ENCODE data around the gene MAT1A. TPM values are rescaled to one million over a fixed set of nuclear protein-coding genes. Genes with fewer than 3 reads are reported as not detected.

Gene MAT1A
- total RNA-seq, 1 experiment from 2014 or later, result 1.5 TPM

DNA sequence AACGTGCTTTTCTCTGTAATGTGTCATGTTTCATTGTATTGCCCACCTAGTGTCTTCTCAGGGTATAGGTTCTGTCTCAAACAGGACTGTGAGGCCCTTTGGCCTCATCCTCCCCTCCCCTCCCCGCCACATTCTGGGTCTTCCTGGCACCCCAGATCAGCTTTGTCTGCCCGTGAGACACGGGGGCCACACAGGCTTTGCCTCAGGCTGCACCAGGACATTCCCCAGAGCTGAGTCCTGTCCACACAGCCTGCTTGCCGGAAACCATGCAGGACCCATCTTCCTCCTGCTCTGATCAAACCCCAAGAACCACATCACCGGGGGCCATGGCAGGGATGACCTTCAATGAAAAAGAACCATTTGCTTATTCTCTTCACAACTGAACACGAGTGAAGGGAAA lies 18.6 kb downstream of the MAT1A start:
- H3K4me1 ChIP-seq (ENCODE audit: control insufficient read depth, insufficient read depth, low read length), result no peaks in the 10 kb centered on the region
- intact Hi-C loops (cut with micrococcal nuclease; ENCODE audit: unreplicated experiment) (loop anchor here (10.0 kb wide), 1 partner anchor 254 kb away; no protein-coding TSS in a partner anchor), in situ Hi-C loops (cut with HindIII; ENCODE audit: low pct_unique_long_range_greater_than_20kb, low sequenced_read_pairs) (no loop called here)
- no TSS peak for BruUV-seq (replicated peaks)
- no peak for DNase-seq (ENCODE audit: low read depth, low spot score)
- no peaks in the 10 kb centered on the region for H3K9me3 ChIP-seq (ENCODE audit: control insufficient read depth, insufficient read depth, low read depth, low read length)
- no peaks in the 10 kb centered on the region; the same call in 1 of the 2 replicates for H3K27me3 ChIP-seq (ENCODE audit: control insufficient read depth, insufficient read depth, low read length)
- no peak overlapping the region for H3K4me3 ChIP-seq (ENCODE audit: low read depth in 2 of 2, low read length in 2 of 2)
- ChIA-PET CTCF (no interaction called here), POLR2A (no interaction called here)
- TF ChIP-seq, protein P1, sequence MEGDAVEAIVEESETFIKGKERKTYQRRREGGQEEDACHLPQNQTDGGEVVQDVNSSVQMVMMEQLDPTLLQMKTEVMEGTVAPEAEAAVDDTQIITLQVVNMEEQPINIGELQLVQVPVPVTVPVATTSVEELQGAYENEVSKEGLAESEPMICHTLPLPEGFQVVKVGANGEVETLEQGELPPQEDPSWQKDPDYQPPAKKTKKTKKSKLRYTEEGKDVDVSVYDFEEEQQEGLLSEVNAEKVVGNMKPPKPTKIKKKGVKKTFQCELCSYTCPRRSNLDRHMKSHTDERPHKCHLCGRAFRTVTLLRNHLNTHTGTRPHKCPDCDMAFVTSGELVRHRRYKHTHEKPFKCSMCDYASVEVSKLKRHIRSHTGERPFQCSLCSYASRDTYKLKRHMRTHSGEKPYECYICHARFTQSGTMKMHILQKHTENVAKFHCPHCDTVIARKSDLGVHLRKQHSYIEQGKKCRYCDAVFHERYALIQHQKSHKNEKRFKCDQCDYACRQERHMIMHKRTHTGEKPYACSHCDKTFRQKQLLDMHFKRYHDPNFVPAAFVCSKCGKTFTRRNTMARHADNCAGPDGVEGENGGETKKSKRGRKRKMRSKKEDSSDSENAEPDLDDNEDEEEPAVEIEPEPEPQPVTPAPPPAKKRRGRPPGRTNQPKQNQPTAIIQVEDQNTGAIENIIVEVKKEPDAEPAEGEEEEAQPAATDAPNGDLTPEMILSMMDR (IDR thresholded peaks at IDR 0.05), result no peak
- TF ChIP-seq, protein P2, sequence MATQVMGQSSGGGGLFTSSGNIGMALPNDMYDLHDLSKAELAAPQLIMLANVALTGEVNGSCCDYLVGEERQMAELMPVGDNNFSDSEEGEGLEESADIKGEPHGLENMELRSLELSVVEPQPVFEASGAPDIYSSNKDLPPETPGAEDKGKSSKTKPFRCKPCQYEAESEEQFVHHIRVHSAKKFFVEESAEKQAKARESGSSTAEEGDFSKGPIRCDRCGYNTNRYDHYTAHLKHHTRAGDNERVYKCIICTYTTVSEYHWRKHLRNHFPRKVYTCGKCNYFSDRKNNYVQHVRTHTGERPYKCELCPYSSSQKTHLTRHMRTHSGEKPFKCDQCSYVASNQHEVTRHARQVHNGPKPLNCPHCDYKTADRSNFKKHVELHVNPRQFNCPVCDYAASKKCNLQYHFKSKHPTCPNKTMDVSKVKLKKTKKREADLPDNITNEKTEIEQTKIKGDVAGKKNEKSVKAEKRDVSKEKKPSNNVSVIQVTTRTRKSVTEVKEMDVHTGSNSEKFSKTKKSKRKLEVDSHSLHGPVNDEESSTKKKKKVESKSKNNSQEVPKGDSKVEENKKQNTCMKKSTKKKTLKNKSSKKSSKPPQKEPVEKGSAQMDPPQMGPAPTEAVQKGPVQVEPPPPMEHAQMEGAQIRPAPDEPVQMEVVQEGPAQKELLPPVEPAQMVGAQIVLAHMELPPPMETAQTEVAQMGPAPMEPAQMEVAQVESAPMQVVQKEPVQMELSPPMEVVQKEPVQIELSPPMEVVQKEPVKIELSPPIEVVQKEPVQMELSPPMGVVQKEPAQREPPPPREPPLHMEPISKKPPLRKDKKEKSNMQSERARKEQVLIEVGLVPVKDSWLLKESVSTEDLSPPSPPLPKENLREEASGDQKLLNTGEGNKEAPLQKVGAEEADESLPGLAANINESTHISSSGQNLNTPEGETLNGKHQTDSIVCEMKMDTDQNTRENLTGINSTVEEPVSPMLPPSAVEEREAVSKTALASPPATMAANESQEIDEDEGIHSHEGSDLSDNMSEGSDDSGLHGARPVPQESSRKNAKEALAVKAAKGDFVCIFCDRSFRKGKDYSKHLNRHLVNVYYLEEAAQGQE (IDR thresholded peaks at IDR 0.05; ENCODE audit: insufficient read depth in 1 of 2, low read depth in 2 of 2, low read length in 1 of 2), result no peak
- no peak for TF ChIP-seq POLR2AphosphoS5 (IDR thresholded peaks at IDR 0.05; ENCODE audit: low read depth, low read length)
- no peak for TF ChIP-seq TCF7L2 (IDR thresholded peaks at IDR 0.05; ENCODE audit: low read depth, low read length)
- no peak for TF ChIP-seq SIN3A (IDR thresholded peaks at IDR 0.05; ENCODE audit: borderline replicate concordance, insufficient read depth, low read depth, low read length)
- no peaks in the 10 kb centered on the region for H3K36me3 ChIP-seq (ENCODE audit: control insufficient read depth, insufficient read depth, low read length)
- no peak overlapping the region for H3K27ac ChIP-seq (ENCODE audit: low read length)
- ATAC-seq, result no peak

DNA sequence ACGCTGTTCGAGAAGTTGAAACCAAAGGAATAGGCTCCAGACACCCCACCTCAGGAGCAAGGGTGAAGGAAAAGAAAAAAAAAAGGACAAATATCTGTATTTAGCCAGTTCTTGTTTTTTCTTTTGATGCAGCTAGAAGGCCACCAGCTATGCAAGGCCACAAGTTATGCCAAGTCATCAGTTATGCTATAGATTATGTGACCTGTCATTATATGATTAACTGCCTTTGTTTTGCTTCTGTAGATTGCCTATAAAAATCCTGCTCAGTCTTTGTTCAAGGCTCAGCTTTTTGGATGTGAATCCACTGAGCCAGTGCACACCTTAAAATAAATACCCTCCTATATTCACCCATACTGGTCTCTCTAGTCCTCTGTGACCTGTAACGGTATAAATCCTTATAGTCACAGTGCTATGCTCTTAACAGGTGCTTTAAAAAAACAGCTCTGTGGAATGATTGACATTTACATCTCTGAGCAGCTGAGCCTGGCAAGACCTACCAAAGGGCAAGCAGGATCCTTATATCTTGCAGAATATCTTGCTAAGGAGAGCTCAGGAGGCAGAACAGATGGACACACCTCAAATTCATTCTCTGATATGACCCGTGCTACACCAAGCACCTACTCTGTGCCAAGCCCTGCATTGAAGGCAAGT lies 20.4 kb downstream of the MAT1A start:
- no peaks in the 10 kb centered on the region for H3K36me3 ChIP-seq (ENCODE audit: control insufficient read depth, insufficient read depth, low read length)
- intact Hi-C loops (cut with micrococcal nuclease; ENCODE audit: unreplicated experiment) (no loop called here), in situ Hi-C loops (cut with HindIII; ENCODE audit: low pct_unique_long_range_greater_than_20kb, low sequenced_read_pairs) (no loop called here)
- H3K9me3 ChIP-seq (ENCODE audit: control insufficient read depth, insufficient read depth, low read depth, low read length), result no peaks in the 10 kb centered on the region
- no peak for ATAC-seq
- H3K4me1 ChIP-seq (ENCODE audit: control insufficient read depth, insufficient read depth, low read length), result no peaks in the 10 kb centered on the region
- no peak overlapping the region for H3K4me3 ChIP-seq (ENCODE audit: low read depth in 2 of 2, low read length in 2 of 2)
- POLR2A ChIA-PET, result no interaction called here
- CTCF ChIA-PET, result no interaction called here
- no peak for DNase-seq (ENCODE audit: low read depth, low spot score)
- no TSS peak for BruUV-seq (replicated peaks)
- H3K27ac ChIP-seq (ENCODE audit: low read length), result no peak overlapping the region
- H3K27me3 ChIP-seq (ENCODE audit: control insufficient read depth, insufficient read depth, low read length), result no peaks in the 10 kb centered on the region; the same call in 1 of the 2 replicates
- TF ChIP-seq, protein P2 (IDR thresholded peaks at IDR 0.05; ENCODE audit: insufficient read depth in 1 of 2, low read depth in 2 of 2, low read length in 1 of 2), result no peak
- no peak for TF ChIP-seq POLR2AphosphoS5 (IDR thresholded peaks at IDR 0.05; ENCODE audit: low read depth, low read length)
- TF ChIP-seq, protein P1 (IDR thresholded peaks at IDR 0.05), result no peak
- no peak for TF ChIP-seq SIN3A (IDR thresholded peaks at IDR 0.05; ENCODE audit: borderline replicate concordance, insufficient read depth, low read depth, low read length)
- TF ChIP-seq TCF7L2 (IDR thresholded peaks at IDR 0.05; ENCODE audit: low read depth, low read length), result no peak

All from Panc1 (cell line).